HG03039 (cell line): ENCODE data around the gene SMNDC1.
"Not testable (repeated sequence)": the region's sequence is repeated elsewhere in the genome, so short reads cannot be mapped to it uniquely, and the experiment has no call there.

Experiments used
- ATAC-seq: cut with Tn5 transposase; IDR thresholded peaks from one replicate; pipeline ENCODE4 v1.9.1; 2021; ENCODE audit warnings: mild to moderate bottlenecking, moderate library complexity; ENCODE audit not compliant: unreplicated experiment

The SMNDC1 gene

GRCh38 chr10:110259317-110259716, 45.4 kb downstream of the SMNDC1 start:
- ATAC-seq, result no peak

GRCh38 chr10:110258542-110258941, 46.2 kb downstream of the SMNDC1 start:
- ATAC-seq, result no peak

GRCh38 chr10:110254467-110254866, 50.3 kb downstream of the SMNDC1 start:
- ATAC-seq, result no peak

- no peak for ATAC-seq
Measured at GRCh38 chr10:110252151-110252550, 52.6 kb downstream of the SMNDC1 start.

GRCh38 chr10:110251392-110251791, 53.3 kb downstream of the SMNDC1 start:
- peak; percentile 76 for ATAC-seq

- ATAC-seq, result not testable (repeated sequence)
Measured at GRCh38 chr10:110249489-110249888, 55.2 kb downstream of the SMNDC1 start.

GRCh38 chr10:110247833-110248232, 56.9 kb downstream of the SMNDC1 start:
- ATAC-seq, result not testable (repeated sequence)

GRCh38 chr10:110244550-110244949, 60.2 kb downstream of the SMNDC1 start:
- no peak for ATAC-seq

- ATAC-seq, result no peak
Measured at GRCh38 chr10:110242511-110242910, 62.2 kb downstream of the SMNDC1 start.

- no peak for ATAC-seq
Measured at GRCh38 chr10:110241841-110242240, 62.9 kb downstream of the SMNDC1 start.

- no peak for ATAC-seq
Measured at GRCh38 chr10:110241407-110241806, 63.3 kb downstream of the SMNDC1 start.
